HCT116 (cell line): ENCODE measurements around the gene RNF114. TPM values are rescaled to one million over a fixed set of nuclear protein-coding genes. Genes with fewer than 3 reads are reported as not detected.

Source experiments
- ATAC-seq: fragments of 200-7000 bp; cut with Tn5 transposase; 2 replicates; pipeline ENCODE4 v1.9.1; 2020; ENCODE audit warnings: mild to moderate bottlenecking, moderate library complexity
- BruUV-seq: library from RNA; stranded (reverse); fragments of 400-500 nt; replicated peaks from 2 replicates; lab custom pipeline; 2021; lab: Mats Ljungman, UMichigan
- CTCF ChIA-PET: fragments of 300-600 bp; sonication (Branson Sonifier 250); formaldehyde crosslinking; loops from one replicate; lab custom pipeline; 2021; ENCODE audit warnings: antibody characterized with exemption; lab: Charles Lee
- POLR2A ChIA-PET: fragments of 300-600, 350-600 bp; sonication (Branson Sonifier 250); formaldehyde crosslinking; loops from one replicate; lab custom pipeline; 2021; ENCODE audit warnings: antibody characterized with exemption; lab: Charles Lee
- RAD21 ChIA-PET, 2 experiments: fragments of 300-600 bp; sonication (Branson Sonifier 250); formaldehyde crosslinking; loops; one replicate each; lab custom pipeline; 2023; ENCODE audit warnings: low total read pairs in 2 of 2; ENCODE audit not compliant: uncharacterized antibody in 2 of 2, unreplicated experiment in 2 of 2, low non-redundant PET in 1 of 2; lab: Charles Lee
- DNase-seq: peaks from one replicate; pipeline ENCODE4 v3.0.0-alpha.2; 2010; ENCODE audit warnings: low read depth, low spot score
- H2AFZ ChIP-seq: fragments of 200-600 bp; shearing (Covaris generic), sonication (generic); 2 replicates; pipeline ENCODE4 v1.6.1; 2017; ENCODE audit warnings: low read depth, mixed run types, mixed read lengths, antibody characterized with exemption, low read length; ENCODE audit not compliant: poor library complexity, severe bottlenecking
- H3K27ac ChIP-seq: 2 replicates; pipeline ENCODE4 v1.5.1; 2012; ENCODE audit warnings: low read depth, low read length
- H3K27me3 ChIP-seq: fragments of 200-600 bp; sonication (generic); 2 replicates; pipeline ENCODE4 v1.6.1; 2016; ENCODE audit warnings: mixed run types, low read length, mixed read lengths; ENCODE audit not compliant: insufficient read depth
- H3K36me3 ChIP-seq, 2 experiments: fragments of 200-500 bp in 1 of 2; fragments of 200-600 bp in 1 of 2; sonication (Bioruptor generic) in 1 of 2; sonication (generic) in 1 of 2; 2 replicates each; pipeline versions ENCODE4 v1.5.1 to v1.6.1; 2014 to 2016; ENCODE audit warnings: low read length in 2 of 2, inconsistent platforms in 1 of 2, mixed read lengths in 1 of 2, mixed run types in 1 of 2; ENCODE audit not compliant: insufficient read depth in 2 of 2, control insufficient read depth in 1 of 2
- H3K4me1 ChIP-seq, 2 experiments: fragments of 200-600 bp in 1 of 2; sonication (generic) in 1 of 2; 2 replicates each; pipeline versions ENCODE4 v1.5.1 to v1.6.1; 2012 to 2017; ENCODE audit warnings: low read length in 2 of 2, inconsistent platforms in 1 of 2, mild to moderate bottlenecking in 1 of 2, mixed read lengths in 1 of 2, mixed run types in 1 of 2, moderate library complexity in 1 of 2; ENCODE audit not compliant: insufficient read depth in 2 of 2, control insufficient read depth in 1 of 2
- H3K4me2 ChIP-seq: fragments of 200-600 bp; sonication (generic); 2 replicates; pipeline ENCODE4 v1.6.1; 2017; ENCODE audit warnings: mixed run types, low read length, mixed read lengths
- H3K4me3 ChIP-seq, 2 experiments: fragments of 200-600 bp in 1 of 2; sonication (generic) in 1 of 2; replicated peaks in 1 of 2; 2 replicates each; pipeline ENCODE4 v1.5.1; 2011 to 2016; ENCODE audit warnings: low read length in 2 of 2, control low read depth in 1 of 2, low read depth in 1 of 2, mild to moderate bottlenecking in 1 of 2, mixed read lengths in 1 of 2, mixed run types in 1 of 2
- H3K79me2 ChIP-seq: fragments of 200-600 bp; sonication (generic); 2 replicates; pipeline ENCODE4 v1.6.1; 2017; ENCODE audit warnings: mild to moderate bottlenecking, mixed run types, low read length, moderate library complexity, mixed read lengths; ENCODE audit not compliant: insufficient read depth
- H3K9ac ChIP-seq: fragments of 200-600 bp; sonication (generic); 2 replicates; pipeline ENCODE4 v1.6.1; 2016; ENCODE audit warnings: low read length, mixed read lengths
- H3K9me2 ChIP-seq: fragments of 200-600 bp; sonication (generic), shearing (Covaris generic); 2 replicates; pipeline ENCODE4 v1.6.1; 2017; ENCODE audit warnings: mixed run types, mild to moderate bottlenecking, moderate library complexity; ENCODE audit not compliant: insufficient read depth
- H3K9me3 ChIP-seq, 2 experiments: fragments of 200-500 bp in 1 of 2; fragments of 200-600 bp in 1 of 2; sonication (Bioruptor generic) in 1 of 2; sonication (generic) in 1 of 2; 2 replicates each; pipeline ENCODE4 v1.6.1; 2014 to 2017; ENCODE audit warnings: low read length in 2 of 2, mixed read lengths in 2 of 2, inconsistent platforms in 1 of 2, low read depth in 1 of 2, mild to moderate bottlenecking in 1 of 2, mixed run types in 1 of 2, moderate library complexity in 1 of 2; ENCODE audit not compliant: control insufficient read depth in 1 of 2, insufficient read depth in 1 of 2
- H4K20me1 ChIP-seq: fragments of 200-600 bp; sonication (generic), shearing (Covaris generic); 2 replicates; pipeline ENCODE4 v1.6.1; 2017; ENCODE audit warnings: mixed run types, mild to moderate bottlenecking, moderate library complexity; ENCODE audit not compliant: insufficient read depth
- CBX3 ChIP-seq: IDR thresholded peaks from 2 replicates; pipeline ENCODE4 v1.6.1; 2012; ENCODE audit warnings: low read depth
- CEBPB ChIP-seq: IDR thresholded peaks from 2 replicates; pipeline ENCODE4 v1.6.1; 2012; ENCODE audit warnings: low read depth
- CTCF ChIP-seq, 3 experiments: fragments of 200-600 bp in 1 of 3; sonication (generic) in 1 of 3; IDR thresholded peaks in 2 of 3; conservative IDR thresholded peaks in 1 of 3; 2 replicates each; pipeline ENCODE4 v1.5.1; 2012 to 2017; ENCODE audit warnings: low read depth in 2 of 3, low read length in 2 of 3, antibody characterized with exemption in 1 of 3, borderline replicate concordance in 1 of 3, control low read depth in 1 of 3, mild to moderate bottlenecking in 1 of 3, mixed read lengths in 1 of 3, mixed run types in 1 of 3, moderate library complexity in 1 of 3; ENCODE audit not compliant: insufficient read depth in 1 of 3
- EGR1 ChIP-seq: IDR thresholded peaks from 2 replicates; pipeline ENCODE4 v1.6.1; 2012; ENCODE audit warnings: low read depth
- ELF1 ChIP-seq: IDR thresholded peaks from 2 replicates; pipeline ENCODE4 v1.6.1; 2012; ENCODE audit warnings: low read depth, borderline replicate concordance
- EZH2 ChIP-seq: fragments of 200-600 bp; sonication (generic); IDR thresholded peaks from 2 replicates; pipeline ENCODE4 v1.6.1; 2017; ENCODE audit warnings: antibody characterized with exemption, mixed run types
- FOSL1 ChIP-seq: IDR thresholded peaks from 2 replicates; pipeline ENCODE4 v1.6.1; 2012; ENCODE audit warnings: low read depth
- JUND ChIP-seq: IDR thresholded peaks from 2 replicates; pipeline ENCODE4 v1.6.1; 2012
- POLR2A ChIP-seq: IDR thresholded peaks from 2 replicates; pipeline ENCODE4 v1.7.0; 2011; ENCODE audit warnings: borderline replicate concordance; ENCODE audit not compliant: insufficient read depth, insufficient read length; ENCODE audit errors: extremely low read depth
- POLR2AphosphoS5 ChIP-seq: IDR thresholded peaks from 2 replicates; pipeline ENCODE4 v1.6.1; 2011; ENCODE audit warnings: mild to moderate bottlenecking, low read depth, low read length, moderate library complexity
- RAD21 ChIP-seq: IDR thresholded peaks from 2 replicates; pipeline ENCODE4 v1.6.1; 2012; ENCODE audit warnings: low read depth, mild to moderate bottlenecking
- REST ChIP-seq: IDR thresholded peaks from 2 replicates; pipeline ENCODE4 v1.6.1; 2012; ENCODE audit warnings: low read depth
- SIN3A ChIP-seq: IDR thresholded peaks from 2 replicates; pipeline ENCODE4 v1.6.1; 2012; ENCODE audit warnings: low read depth
- SP1 ChIP-seq: IDR thresholded peaks from 2 replicates; pipeline ENCODE4 v1.6.1; 2012; ENCODE audit warnings: low read depth
- SRF ChIP-seq: IDR thresholded peaks from 2 replicates; pipeline ENCODE4 v1.6.1; 2012; ENCODE audit warnings: low read depth
- TCF7L2 ChIP-seq: IDR thresholded peaks from 2 replicates; pipeline ENCODE4 v1.7.0; 2011; ENCODE audit warnings: borderline replicate concordance, inconsistent platforms; ENCODE audit not compliant: insufficient read depth, insufficient read length; ENCODE audit errors: extremely low read depth
- YY1 ChIP-seq: IDR thresholded peaks from 2 replicates; pipeline ENCODE4 v1.6.1; 2011; ENCODE audit warnings: low read length, low read depth, moderate library complexity, mild to moderate bottlenecking; ENCODE audit not compliant: insufficient replicate concordance; ENCODE audit errors: extremely low read depth
- ZBTB33 ChIP-seq: IDR thresholded peaks from 2 replicates; pipeline ENCODE4 v1.6.1; 2011; ENCODE audit warnings: mild to moderate bottlenecking, low read length, moderate library complexity; ENCODE audit not compliant: insufficient replicate concordance; ENCODE audit errors: extremely low read depth
- ZNF274 ChIP-seq: fragments of 200-500 bp; sonication (Bioruptor generic); IDR thresholded peaks from 2 replicates; pipeline ENCODE4 v1.6.1; 2014; ENCODE audit warnings: mild to moderate bottlenecking, low read depth, low read length, inconsistent platforms
- intact Hi-C: fragments of 100-400 bp; cut with micrococcal nuclease; formaldehyde crosslinking; loops from 2 replicates; pipeline ENCODE4 v1.10.0; 2022
- total RNA-seq: library from RNA; stranded (reverse); gene quantifications from one replicate; pipeline ENCODE4 v1.2.1, GENCODE V29; 2021; ENCODE audit not compliant: unreplicated experiment

Gene RNF114
- total RNA-seq, 1 experiment from 2014 or later: 66.8 TPM

DNA sequence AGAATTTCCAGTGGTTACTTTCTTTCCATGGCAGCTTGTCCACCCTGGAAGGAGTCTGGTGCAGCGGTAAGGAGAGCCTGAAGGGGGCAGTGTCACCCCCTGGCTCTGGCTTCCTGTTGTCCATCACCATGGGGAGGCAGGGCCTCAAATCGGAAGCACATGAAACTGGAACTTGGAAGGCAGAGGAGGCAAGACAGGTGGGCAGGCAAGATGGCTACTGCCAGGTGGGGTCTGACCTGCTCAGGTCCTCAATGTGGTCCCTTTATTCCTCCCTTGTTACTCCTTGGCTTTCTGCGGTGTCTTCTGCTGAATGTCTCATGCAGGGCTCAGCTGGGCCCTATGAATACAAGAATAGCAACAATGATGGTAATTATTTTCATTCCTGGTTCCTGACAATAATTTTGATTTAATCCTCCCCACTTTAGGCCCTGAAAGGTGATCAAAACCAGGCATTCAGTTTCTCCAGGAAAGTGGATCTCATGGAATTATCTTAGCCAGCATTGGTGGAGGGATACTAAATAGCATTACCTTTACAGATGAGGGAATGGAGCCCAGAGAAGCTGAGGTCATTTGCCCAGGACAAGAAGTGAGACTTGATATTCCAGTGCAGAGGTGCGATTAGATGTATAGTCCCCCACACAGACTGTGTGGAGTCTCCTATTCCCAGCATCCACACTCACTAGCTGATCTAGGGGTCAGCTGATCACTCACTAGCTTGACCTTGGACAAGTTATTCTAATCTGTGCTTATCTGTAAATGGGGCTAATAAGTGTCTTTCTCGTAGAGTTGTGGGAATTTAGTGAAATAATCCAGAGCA lies 29.0 kb downstream of the RNF114 start:
- no TSS peak for BruUV-seq
- Histone ChIP-seq H4K20me1 (no peaks in the 10 kb centered on the region), H3K27me3 (no peaks in the 10 kb centered on the region), H3K4me2 (peak overlapping the region; percentile 21), H3K27ac (no peak overlapping the region), H3K9me3 (no peaks in the 10 kb centered on the region), H3K9me2 (no peaks in the 10 kb centered on the region), H3K4me1 (peaks cover 6 to 41% of the 10 kb centered on the region in 2 experiments; a peak in 3 of 4 replicates), H3K36me3 (no peaks in the 10 kb centered on the region), H3K9ac (0 out of 2 replicates have a peak overlapping the region, but pooled peaks have one; percentile 16), H3K79me2 (no peaks in the 10 kb centered on the region), H3K4me3 (no peak overlapping the region), H2AFZ (no peak overlapping the region)
- DNase-seq (peak; percentile 54), ATAC-seq (peak; percentile 97)
- ChIA-PET CTCF (interaction anchor here (0.6 to 3.0 kb wide), 11 partner anchors 9 to 286 kb away, joined by 3 to 19 read pairs (median 4); partner anchors contain the start of genes PEDS1 and RNF114), RAD21 (interaction anchor here in 1 of 2 experiments (0.8 to 1.0 kb wide), 2 partner anchors 105 to 221 kb away, joined by 3 read pairs; no protein-coding TSS in a partner anchor), POLR2A (no interaction called here)
- intact Hi-C loops: no loop called here
- TF ChIP-seq POLR2AphosphoS5 (0 out of 2 replicates have a peak, but pooled peaks have one; percentile 16), EGR1 (no peak), EZH2 (no peak), SP1 (no peak), YY1 (peak; percentile 11), CBX3 (no peak), ELF1 (no peak; the same call in 1 of the 2 replicates), RAD21 (peak; percentile 43), POLR2A (no peak), SRF (no peak), REST (no peak), CEBPB (no peak), ZNF274 (no peak), TCF7L2 (no peak), JUND (no peak), CTCF (IDR thresholded peaks at IDR 0.05 in 2 of 3, conservative IDR thresholded peaks at IDR 0.05 in 1 of 3; ENCODE audit: borderline replicate concordance in 1 of 3, insufficient read depth in 1 of 3, low read depth in 2 of 3, low read length in 2 of 3) (peak; percentile 59 to 99 (median 95); a peak in 5 of 6 replicates), SIN3A (no peak), ZBTB33 (no peak), FOSL1 (no peak)
